ENCODE results near the gene FTO.

Gene FTO

DNA sequence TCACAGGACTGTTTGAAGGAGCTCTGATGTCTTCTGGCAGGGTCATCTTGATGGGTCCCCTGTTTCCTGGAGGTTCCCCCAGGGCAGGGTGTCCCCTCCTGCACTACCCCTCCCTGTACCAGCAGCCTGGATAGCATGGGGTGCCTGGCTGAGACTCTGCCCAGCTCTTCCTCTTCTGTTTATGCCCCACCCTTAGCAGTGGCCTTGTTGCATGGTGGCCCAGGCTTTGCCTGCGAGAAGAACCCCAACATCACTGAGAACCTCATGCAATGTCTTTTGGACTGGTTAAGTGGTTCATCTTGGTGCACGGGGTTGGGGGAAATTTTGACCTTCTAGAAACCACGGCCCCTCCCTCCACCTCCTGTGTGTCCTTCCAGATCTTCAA lies 460.8 kb downstream of the FTO start:
- TF ChIP-seq, protein P1, sequence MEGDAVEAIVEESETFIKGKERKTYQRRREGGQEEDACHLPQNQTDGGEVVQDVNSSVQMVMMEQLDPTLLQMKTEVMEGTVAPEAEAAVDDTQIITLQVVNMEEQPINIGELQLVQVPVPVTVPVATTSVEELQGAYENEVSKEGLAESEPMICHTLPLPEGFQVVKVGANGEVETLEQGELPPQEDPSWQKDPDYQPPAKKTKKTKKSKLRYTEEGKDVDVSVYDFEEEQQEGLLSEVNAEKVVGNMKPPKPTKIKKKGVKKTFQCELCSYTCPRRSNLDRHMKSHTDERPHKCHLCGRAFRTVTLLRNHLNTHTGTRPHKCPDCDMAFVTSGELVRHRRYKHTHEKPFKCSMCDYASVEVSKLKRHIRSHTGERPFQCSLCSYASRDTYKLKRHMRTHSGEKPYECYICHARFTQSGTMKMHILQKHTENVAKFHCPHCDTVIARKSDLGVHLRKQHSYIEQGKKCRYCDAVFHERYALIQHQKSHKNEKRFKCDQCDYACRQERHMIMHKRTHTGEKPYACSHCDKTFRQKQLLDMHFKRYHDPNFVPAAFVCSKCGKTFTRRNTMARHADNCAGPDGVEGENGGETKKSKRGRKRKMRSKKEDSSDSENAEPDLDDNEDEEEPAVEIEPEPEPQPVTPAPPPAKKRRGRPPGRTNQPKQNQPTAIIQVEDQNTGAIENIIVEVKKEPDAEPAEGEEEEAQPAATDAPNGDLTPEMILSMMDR (IDR thresholded peaks at IDR 0.05; ENCODE audit: control insufficient read depth, insufficient read depth, low read depth, low read length, missing control alignments) = no peak
- no peak overlapping the region for H3K4me3 ChIP-seq (ENCODE audit: control insufficient read depth, low read depth, low read length)
- no peak for DNase-seq (ENCODE audit: low read depth)

DNA sequence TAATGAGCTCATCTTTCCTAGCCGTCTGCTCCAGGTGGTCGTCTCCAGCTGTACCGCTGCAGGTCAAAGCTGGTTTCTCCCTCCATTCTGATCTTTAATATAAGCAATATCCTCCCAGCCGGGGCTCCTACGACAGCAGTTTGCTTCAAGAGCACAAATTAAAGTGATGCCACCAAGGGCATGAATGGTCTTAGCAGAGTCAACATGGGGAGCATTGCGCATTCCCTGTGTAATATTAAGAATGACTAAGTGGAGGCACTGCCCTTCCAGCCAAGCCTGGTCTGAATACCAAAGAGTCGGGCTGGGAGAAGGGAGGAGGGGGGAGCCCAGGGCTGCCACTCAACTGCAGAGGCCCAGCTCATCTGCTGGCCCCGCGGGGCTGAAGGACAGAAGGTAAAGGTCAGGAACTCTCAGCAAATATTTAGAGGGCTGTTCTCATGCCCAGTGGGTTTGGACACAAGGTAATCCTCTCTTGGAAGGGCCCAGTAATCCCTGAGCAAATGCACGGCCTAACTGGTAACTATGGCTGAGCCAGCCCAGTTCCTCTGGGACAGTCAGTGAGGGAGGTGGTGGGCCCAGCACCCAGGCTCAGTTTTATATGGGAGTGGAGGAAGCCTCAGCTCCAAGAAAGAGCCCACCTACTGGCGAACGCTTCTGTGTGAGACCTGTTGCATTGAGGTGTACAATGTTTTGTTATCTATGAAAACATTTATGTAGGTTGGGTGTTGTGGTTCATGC lies 461.4 kb downstream of the FTO start:
- DNase-seq (ENCODE audit: low read depth) = no peak
- H3K4me3 ChIP-seq (ENCODE audit: control insufficient read depth, low read depth, low read length) = no peak overlapping the region
- TF ChIP-seq, protein P1 (IDR thresholded peaks at IDR 0.05; ENCODE audit: control insufficient read depth, insufficient read depth, low read depth, low read length, missing control alignments) = no peak

DNA sequence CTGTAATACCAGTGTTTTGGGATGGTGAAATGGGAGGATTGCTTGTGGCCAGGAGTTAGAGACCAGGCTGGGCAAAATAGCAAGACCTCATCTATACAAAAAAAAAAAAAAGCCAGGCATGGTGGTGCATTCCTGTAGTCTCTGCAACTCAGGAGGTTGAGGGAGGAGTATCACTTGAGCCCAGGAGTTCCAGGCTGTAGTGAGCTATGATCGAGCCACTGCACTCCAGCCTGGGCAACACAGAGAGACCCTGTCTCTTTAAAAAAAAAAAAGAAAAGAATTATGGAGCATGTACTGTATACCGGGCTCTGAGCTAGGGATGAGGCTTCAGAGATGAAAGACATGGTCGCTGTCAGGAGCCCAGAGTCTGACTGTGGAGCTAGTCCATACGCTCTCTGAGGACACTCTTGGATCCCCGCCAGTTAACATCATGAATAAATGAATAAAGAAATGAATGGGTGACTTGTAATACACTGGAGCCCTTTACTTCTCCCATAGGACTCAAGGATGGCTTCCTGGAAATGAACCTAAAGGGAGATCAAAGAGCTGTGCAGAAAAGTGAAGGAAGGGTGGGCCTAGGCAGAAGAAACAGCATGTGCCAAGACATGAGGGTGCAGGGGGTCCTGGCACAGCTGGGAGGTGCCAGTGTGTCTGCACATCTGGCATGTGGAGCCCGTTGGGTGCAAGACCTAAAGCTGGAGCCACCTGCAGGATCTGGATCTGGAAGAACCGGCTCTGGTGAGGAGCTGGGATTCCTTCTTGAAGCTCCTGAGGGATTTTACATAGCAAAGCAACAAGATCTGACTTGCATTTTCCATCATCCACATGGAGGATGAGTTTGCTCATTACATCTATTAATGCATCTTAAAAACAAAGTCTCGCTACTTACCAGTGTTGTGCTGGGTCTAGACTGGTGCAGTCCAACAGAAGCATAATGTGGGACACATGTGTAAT lies 462.2 kb downstream of the FTO start:
- DNase-seq (ENCODE audit: low read depth) = no peak
- TF ChIP-seq, protein P1 (IDR thresholded peaks at IDR 0.05; ENCODE audit: control insufficient read depth, insufficient read depth, low read depth, low read length, missing control alignments) = no peak
- H3K4me3 ChIP-seq (ENCODE audit: control insufficient read depth, low read depth, low read length) = no peak overlapping the region

- TF ChIP-seq, protein P1 (IDR thresholded peaks at IDR 0.05; ENCODE audit: control insufficient read depth, insufficient read depth, low read depth, low read length, missing control alignments) = no peak
- no peak for DNase-seq (ENCODE audit: low read depth)
- H3K4me3 ChIP-seq (ENCODE audit: control insufficient read depth, low read depth, low read length) = no peak overlapping the region
These were observed 465.2 kb downstream of the FTO start for GRCh38 chr16:54169112-54169511.

GRCh38 chr16:54171626-54172537 lies 467.9 kb downstream of the FTO start:
- DNase-seq (ENCODE audit: low read depth) = peak; percentile 51
- TF ChIP-seq, protein P1 (IDR thresholded peaks at IDR 0.05; ENCODE audit: control insufficient read depth, insufficient read depth, low read depth, low read length, missing control alignments) = no peak
- no peak overlapping the region for H3K4me3 ChIP-seq (ENCODE audit: control insufficient read depth, low read depth, low read length)

DNA sequence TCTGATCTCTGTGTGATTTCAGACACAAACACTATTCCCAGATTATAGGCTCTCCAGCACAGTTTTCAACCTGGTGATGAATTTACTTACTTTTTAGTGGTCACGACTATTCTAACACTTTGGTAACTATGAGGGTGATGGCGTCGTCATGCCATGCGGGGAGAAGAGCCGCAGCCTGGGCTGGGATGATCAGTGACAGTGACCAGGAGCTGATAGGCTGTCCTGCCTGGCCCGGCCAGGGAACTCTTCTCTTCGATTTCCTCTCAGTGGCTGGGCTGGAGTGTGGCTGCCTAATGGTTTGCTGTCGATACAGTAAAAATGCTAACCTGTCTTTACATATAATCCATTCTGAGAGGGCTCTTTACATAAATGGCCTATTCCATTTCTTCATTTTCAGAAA lies 469.5 kb downstream of the FTO start:
- TF ChIP-seq, protein P1 (IDR thresholded peaks at IDR 0.05; ENCODE audit: control insufficient read depth, insufficient read depth, low read depth, low read length, missing control alignments) = no peak
- DNase-seq (ENCODE audit: low read depth) = no peak

More for the DNA sequence above, 469.5 kb downstream of the FTO start:
- no peak overlapping the region for H3K4me3 ChIP-seq (ENCODE audit: control insufficient read depth, low read depth, low read length)

All from AG09309 (cell line).